GM23248 (cell line): ENCODE data around the gene RTN4RL1.

Experiments
- EZH2 ChIP-seq: fragments of 200-600 bp; sonication (generic); IDR thresholded peaks from 2 replicates; pipeline ENCODE4 v1.6.1; 2018; ENCODE audit warnings: antibody characterized with exemption, mild to moderate bottlenecking; ENCODE audit not compliant: insufficient read depth, poor library complexity, severe bottlenecking
- EZH2phosphoT487 ChIP-seq: fragments of 200-600 bp; sonication (generic); IDR thresholded peaks from 2 replicates; pipeline ENCODE4 v1.6.1; 2018; ENCODE audit warnings: antibody characterized with exemption, moderate library complexity, mild to moderate bottlenecking, low read depth; ENCODE audit not compliant: insufficient read depth

GRCh38 chr17:2057175-2057759 lies 32.1 kb upstream of the RTN4RL1 start:
- TF ChIP-seq EZH2 (no peak), EZH2phosphoT487 (no peak)
